ENCODE results near the gene PLCL2.
"Not testable (repeated sequence)": the region's sequence is repeated elsewhere in the genome, so short reads cannot be mapped to it uniquely, and the experiment has no call there.

PLCL2 gene

DNA sequence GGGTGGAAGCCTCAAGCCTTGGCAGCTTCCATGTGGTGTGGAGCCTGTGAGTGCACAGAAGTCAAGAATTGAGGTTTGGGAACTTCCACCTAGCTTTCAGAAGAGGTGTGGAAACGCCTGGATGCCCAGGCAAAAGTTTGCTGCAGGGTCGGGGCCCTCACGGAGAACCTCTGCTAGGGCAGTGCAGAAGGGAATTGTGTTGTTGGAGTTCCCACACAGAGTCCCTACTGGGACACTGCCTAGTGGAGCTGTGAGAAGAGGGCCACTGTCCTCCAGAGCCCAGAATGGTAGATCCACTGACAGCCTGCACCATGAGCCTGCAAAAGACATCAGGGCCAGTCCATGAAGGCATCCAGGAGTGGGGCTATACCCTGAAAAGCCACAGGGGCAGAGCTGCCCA lies 243.9 kb downstream of the PLCL2 start:
- not testable (repeated sequence) for DNase-seq

DNA sequence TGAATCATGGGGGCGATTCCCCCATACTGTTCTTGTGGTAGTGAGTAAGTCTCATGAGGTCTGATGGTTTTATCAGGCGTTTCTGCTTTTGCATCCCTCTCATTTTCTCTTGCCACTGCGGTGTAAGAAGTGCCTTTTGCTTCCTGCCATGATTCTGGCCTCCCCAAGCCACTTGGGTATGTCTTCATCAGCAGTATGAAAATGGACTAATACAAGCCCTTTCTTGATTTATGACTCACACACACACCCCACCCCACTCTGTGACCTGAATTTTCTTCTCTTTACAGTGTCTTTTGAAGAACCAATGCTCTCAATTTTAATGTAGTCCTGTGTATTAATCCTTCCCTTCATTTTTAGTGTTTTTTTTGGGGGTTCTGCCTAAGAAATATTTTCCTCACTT lies 244.8 kb downstream of the PLCL2 start:
- no peak for DNase-seq

DNA sequence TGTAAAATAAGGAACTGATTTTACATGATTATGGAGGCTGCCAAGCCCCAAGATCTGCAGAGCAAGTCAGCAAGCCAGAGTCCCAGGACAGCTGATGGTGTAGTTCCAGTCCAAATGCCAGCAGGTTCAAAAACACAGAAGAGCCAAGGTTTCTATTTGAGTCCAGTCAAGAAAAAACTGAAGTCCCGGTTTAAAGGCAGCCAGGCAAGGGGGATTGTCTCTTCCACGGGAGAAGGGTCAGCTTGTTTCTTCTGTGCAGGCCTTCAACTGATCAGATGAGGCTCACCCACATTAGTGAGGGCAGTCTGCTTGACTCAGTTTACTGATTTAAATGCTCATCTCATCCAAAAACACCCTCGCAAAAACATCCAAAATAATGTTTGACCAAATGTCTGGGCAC lies 246.2 kb downstream of the PLCL2 start:
- no peak for DNase-seq

DNA sequence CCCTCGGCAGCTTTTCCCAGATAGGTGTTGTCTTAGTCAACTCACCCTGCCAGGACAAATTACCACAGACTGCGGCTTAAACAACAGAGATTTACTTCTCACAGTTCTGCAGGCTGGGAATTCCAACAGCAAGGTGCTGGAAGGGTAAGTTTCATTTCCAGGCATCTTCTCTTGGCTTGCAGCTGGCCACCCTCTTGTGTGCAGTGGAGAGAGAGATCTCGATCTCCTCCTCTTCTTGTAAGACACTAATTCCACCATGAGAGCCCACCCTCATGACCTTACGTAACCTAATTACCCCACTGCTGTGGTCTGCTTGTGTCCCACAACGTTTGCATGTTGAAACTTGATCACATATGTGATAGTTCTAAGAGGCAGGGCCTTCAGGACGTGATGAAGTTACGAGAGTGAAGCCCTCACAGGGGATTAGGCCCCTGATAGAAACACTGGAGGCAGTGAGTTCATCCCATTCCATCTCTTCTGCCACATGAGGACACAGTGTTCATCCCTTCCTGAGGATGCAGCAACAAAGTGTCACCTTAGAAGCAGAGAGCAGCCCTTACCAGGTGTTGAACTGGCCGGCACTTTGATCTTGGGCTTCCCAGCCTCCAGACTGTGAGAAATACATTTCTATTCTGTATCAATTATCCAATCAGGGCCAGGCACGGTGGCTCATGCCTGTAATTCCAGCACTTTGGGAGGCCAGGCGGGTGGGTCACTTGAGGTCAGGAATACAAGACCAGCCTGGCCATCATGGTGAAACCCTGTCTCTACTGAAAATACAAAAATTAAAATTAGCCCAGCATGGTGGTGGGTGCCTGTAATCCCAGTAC lies 247.7 kb downstream of the PLCL2 start:
- no peak for DNase-seq

- DNase-seq = no peak
Measured at GRCh38 chr3:17133632-17134545, 249.1 kb downstream of the PLCL2 start.

- no peak for DNase-seq
Measured at GRCh38 chr3:17135696-17136095, 250.9 kb downstream of the PLCL2 start.

GRCh38 chr3:17136136-17136721 lies 251.5 kb downstream of the PLCL2 start:
- DNase-seq = no peak

DNA sequence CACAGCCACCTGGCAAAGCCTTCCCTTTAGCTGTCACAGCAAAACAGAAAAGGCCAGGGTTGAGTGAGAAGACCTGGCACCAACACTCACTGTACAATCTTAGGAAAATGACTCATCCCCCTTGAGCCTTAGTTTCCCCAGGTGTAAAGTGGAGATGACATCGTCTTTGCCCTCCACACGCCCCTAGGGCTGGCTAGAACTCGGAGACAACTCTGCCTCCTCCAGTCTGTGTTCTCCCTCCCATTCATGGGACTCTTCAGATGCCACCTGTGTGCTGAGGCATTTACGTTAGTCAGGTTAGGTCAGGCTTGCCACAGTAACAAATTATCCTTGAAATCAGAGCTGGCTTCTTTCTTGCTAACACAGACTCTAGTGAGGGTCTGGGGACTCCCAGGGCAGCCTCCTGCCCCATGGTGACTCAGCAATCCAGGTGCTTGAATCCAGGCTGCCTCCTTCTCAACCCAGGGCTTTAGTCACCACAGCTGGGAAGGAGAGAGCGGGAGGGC lies 252.6 kb downstream of the PLCL2 start:
- no peak for DNase-seq

GRCh38 chr3:17138246-17139039 lies 253.7 kb downstream of the PLCL2 start:
- DNase-seq = no peak

Measured in CD4-positive, alpha-beta T cell treated with Interleukin-6 for 4 hours (primary cell).